GM18502 (cell line): ENCODE measurements around the gene ZFP92.

Source experiments
- ATAC-seq: cut with Tn5 transposase; IDR thresholded peaks from one replicate; pipeline ENCODE4 v1.9.1; 2021; ENCODE audit warnings: mild to moderate bottlenecking; ENCODE audit not compliant: unreplicated experiment, poor library complexity

ZFP92 gene

GRCh38 chrX:153450114-153450948, 39.1 kb downstream of the ZFP92 start:
- ATAC-seq = no peak

- no peak for ATAC-seq
These were observed 39.6 kb downstream of the ZFP92 start for GRCh38 chrX:153450949-153451277.

GRCh38 chrX:153454901-153455550, 43.8 kb downstream of the ZFP92 start:
- no peak for ATAC-seq

GRCh38 chrX:153455571-153455970, 44.3 kb downstream of the ZFP92 start:
- no peak for ATAC-seq

GRCh38 chrX:153456161-153456560, 44.9 kb downstream of the ZFP92 start:
- ATAC-seq = no peak

- ATAC-seq = no peak
These were observed 45.4 kb downstream of the ZFP92 start for GRCh38 chrX:153456704-153457103.

GRCh38 chrX:153457136-153457825, 46.0 kb downstream of the ZFP92 start:
- ATAC-seq = no peak

- ATAC-seq = no peak
These were observed 46.7 kb downstream of the ZFP92 start for GRCh38 chrX:153457827-153458466.

GRCh38 chrX:153458476-153458875, 47.2 kb downstream of the ZFP92 start:
- no peak for ATAC-seq

- no peak for ATAC-seq
These were observed 48.7 kb downstream of the ZFP92 start for GRCh38 chrX:153459986-153460385.

- ATAC-seq = no peak
These were observed 49.6 kb downstream of the ZFP92 start for GRCh38 chrX:153460826-153461225.
